ENCODE measurements around the gene XPNPEP1.

Gene XPNPEP1

DNA sequence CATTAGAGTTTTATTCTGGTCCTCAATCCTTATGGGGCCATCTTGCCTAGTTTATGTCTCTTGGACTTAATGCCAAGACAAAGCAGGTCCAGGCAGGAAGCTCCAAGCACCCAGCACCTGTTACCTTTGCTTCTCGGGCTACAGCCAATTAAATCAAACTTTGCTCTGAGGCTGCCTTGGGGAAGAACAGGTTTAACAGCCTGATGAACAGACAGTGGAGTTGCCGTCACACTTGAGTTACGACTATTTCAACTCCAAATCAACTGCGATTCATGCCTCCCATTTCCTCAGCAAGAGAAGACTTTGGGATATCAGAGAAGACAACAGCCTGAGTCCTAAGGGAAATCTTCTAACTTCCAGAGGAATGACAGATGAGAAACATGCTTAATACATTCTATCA lies 62.2 kb downstream of the XPNPEP1 start:
- DNase-seq = no peak

DNA sequence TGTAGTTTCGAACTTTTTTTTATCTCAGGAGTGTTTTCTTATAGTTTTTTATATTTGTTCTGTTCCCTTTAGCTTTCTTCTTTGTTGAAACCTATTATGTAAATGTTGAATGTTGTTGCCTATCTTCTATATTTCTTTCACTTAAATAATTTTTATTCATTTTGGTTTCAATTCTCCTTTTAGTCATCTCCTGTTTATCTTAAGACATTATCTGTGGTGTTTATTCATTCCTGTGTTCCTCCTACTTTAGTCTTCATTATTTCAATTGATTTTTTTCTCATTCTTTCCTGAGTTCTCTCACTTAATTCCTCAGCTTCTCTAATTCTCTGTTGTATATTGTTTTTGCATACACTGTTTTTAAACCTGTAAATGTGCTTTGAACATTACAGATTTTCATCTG lies 64.1 kb downstream of the XPNPEP1 start:
- no peak for DNase-seq

DNA sequence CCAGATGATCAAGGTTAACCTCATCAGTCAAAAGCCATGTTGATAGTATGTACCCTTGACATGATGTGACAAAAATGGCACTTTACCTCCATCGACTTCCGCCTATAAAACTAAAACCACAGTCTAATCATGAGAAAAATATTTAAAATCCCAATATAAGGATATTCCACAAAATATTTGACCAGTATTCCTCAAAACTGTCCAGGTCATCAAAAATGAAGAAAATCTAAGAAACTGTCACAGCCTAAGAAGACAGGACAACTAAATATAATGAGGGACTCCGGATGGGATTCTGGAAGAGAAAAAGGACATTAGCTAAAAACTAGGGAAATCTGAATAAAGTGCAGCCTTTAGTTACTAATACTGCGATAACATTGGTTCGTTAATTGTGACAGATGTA lies 67.6 kb downstream of the XPNPEP1 start:
- DNase-seq = no peak

DNA sequence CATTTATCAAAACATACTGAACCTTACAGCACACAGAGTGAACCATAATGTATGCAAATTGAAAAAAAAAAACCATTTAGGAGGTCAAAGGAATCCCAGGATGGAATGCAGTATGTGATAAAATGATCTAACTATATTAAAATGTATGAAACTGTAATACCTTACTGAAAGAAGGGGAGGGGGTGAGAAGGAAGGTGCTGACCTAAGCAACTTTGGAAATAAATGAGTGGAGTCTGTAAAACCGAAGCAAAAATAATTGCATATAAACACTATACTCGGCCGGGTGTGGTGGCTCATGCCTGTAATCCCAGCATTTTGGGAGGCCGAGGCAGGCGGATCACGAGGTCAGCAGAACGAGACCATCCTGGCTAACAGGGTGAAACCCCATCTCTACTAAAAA lies 69.4 kb downstream of the XPNPEP1 start:
- DNase-seq = no peak

DNA sequence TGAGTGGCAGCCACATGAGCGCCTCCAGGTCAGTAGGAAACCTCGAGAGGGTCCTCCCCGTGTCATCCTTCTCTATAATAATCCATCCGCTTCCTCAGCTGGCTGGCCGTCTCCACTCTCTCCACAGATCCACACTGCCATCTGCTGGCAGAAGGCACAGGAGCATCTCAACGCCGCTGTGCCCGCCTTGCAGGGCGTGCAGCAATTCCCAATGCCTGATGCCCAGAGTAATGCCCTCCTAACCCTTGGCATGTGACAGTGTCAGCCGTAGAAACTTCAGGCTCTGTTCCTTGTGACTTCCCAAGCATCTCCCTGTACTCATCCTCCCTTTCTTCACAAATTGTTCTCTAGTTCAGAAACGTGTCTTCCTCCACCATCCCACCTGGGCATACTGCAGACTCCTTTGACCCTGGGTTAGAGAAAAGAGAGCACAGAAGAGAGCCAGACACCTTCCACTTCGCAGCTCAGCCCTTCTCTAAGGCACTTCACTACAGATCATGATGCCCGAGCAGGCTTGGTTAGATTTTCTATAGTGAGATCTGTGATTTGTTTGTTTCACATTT lies 70.8 kb downstream of the XPNPEP1 start:
- peak; percentile 43 for DNase-seq

DNA sequence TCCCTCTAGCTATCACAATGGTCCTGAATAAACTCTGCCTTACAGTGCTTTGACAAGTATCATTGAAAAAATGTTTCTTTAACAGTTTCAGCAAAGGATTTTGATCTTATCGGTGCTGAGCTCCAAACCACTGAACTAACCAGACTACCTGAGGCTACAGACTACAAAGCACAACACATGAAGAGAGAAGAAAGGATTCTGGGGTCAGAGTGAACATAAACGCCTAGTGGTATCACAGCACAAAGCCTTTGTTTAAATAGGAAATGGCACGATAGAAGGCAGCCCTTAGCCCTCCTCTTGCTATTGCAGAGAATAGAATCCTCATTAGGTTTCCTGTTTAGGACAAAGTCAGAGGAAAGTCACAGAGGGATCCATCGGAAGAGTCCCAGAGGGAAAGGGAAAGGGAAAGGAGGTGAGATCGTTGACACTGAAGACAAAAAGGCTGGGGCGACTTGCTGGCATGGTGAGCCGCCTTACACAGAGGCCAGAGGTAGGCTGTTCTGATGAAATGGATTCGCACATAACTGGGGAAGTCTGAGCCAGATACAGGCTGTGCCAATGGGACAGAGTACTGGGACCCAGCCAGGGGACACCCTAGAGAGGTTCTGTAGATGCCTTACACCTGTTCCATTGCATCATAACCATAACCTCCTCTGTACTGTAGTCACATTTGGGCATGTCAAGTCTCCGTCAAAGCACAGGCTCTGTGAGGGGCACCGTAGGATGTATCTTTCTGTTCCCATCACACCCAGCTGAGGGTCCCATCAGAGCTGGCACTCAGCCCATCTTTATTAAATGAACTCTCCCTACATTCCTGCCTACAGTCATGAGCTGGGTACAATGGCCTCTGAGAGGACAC lies 71.5 kb downstream of the XPNPEP1 start:
- DNase-seq = no peak

DNA sequence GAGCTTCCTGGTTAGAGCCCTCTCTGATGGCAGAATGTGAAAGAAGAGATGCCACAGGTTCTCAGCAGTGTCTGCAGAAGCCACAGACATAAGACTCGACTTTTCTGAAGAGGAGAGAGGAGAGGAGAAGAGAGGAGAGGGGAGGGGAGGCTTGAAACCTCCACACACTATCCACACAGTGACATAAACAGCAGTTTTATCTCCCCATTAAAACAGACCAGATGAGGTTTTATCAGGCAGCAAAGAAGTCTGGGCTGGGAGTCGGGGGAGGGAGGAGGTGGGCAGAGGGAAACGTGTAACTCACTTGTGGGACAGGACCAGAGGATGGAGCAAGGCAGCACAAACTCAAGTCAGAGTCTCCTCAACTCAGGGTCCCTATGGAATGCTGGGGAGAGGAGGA lies 76.5 kb downstream of the XPNPEP1 start:
- DNase-seq = no peak

DNA sequence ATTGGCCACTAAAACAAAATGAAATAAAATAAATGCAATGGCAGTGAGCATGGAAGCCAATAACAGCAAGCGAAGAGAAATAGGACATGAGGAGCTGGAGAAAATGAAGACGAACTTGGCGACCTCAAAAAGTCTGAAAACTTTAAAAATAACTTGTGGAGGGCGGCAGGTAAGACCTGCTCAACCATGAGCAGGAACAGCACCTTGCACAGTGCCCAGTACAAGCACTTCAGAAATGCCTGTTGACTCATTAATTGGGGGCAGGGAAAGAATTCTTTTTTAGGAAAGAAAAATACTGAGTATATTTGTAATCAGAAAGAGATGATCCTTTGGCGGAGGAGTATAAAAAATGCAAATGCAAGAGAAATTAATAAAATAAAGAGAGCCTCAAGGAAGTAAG lies 78.0 kb downstream of the XPNPEP1 start:
- DNase-seq = no peak

DNA sequence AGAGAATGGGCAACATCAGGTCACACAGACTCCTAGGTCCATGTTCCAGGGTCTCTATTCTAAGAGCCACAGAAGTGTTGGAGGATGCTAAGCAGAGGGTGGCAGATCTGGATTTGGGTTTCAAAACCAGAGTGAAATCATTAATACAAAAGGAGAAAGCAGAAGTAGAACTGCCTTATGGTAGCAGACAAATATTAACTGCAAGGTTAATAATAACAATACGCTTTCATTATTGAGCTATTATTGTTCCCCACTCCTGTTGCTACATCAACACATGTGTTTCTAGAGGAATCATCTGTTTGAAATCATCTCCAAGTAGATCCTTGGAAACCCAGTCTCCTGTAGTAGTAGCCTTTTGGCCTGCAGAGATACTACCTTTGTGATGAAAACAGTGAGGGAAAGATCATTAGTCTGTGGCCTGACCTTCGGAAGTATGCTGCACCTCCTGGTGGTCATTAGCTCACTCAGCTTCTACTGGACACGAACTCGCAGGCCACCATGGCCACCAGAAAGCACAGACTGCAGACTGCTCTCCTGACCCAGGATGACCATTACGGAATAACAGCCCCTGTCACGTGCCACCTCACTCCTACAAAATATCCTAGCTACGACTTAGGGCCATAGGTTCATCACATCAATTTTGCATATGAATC lies 84.6 kb downstream of the XPNPEP1 start:
- DNase-seq = no peak

DNA sequence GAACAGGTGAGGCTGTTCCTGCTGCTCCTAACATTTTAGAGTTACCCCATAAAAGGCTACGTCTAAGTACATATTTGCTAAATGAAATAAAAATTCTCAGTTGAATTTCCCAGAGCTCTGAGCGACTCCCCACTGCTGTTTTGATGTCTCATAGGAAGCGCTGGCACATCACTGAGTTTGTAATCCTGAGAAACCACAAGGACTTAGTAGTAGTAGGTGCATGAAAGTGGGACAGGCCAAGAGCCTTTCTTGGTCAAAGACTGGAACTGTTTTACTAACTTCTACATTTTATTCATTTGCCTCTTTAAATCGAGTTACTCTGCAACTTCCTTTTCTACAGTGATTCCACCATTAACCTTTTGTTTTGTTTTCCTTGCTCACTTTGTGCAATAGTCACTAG lies 85.9 kb downstream of the XPNPEP1 start:
- DNase-seq = no peak

DNA sequence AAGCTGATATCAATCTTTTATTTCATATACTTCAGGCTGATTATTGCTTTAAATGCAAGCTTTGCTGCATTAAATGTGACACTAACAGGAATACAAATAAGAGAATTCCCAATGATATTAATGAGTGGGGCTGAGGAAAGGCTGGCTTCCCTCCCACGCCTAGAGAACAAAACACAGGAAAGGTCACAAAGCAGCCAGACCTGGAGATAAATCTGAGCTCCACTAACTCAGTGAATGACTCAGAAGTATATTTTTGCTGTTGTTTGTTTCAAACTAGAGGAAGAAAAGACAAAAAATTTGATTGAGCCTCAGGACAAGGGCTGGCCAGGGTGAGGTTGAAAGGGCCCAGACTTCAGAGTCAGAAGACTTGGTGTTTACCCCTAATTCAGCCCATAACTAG lies 88.1 kb downstream of the XPNPEP1 start:
- DNase-seq = no peak

DNA sequence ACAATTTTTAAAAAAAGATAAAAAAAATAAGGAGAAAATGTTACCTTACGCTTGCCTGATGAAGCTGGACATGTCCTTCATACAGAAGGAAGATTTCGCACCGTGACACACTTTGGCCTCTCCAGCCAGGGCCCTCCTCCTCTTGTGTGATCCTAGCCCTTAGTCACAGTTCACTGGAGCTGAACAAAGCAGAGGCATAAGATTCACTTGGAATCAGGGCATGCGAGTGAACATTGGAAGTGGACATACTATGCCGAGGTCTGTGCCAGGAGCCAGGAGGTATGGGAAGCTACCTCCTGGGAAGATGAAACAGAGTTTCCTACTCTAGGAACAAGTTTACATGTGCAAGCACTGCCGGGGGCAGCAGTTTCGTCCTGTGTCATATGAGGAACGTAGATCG lies 91.5 kb downstream of the XPNPEP1 start:
- no peak for DNase-seq

DNA sequence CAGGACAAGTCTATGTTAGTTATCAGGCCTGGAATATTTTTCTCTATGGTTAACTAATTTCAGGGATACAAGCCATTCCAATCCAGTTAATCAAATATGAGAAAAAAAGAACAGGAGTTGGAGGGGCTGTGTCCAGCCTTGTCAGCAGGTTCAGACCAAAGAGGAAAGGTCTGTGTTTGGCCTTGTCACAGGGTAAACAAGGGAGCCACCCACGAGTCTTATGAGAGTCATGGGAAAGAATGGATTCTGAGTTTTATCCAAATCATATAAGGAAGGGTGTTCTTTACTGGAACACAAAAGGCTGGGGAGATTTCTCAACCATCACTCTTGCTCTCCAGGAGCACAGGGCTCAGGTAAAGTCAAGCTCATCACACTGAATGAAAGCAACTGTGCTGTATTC lies 99.1 kb downstream of the XPNPEP1 start:
- DNase-seq = no peak

DNA sequence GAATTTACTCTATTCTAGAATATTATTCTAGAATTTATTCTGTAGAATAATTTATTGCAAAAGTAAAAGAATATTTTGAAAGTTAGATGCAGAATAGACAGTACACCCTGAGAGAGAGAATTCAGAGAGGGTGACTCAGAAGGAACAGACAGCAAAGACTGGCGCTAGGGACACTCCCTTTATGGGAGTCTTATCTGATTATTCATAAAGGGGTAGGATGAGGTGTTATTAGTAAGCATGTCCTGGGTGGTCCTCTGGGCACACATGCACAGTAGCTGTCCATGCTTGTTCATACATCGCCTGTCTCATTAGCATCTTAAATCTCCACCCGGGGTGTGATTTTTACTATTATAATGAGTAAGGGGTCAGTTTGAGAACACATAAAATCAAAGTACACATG lies 100.1 kb downstream of the XPNPEP1 start:
- no peak for DNase-seq

DNA sequence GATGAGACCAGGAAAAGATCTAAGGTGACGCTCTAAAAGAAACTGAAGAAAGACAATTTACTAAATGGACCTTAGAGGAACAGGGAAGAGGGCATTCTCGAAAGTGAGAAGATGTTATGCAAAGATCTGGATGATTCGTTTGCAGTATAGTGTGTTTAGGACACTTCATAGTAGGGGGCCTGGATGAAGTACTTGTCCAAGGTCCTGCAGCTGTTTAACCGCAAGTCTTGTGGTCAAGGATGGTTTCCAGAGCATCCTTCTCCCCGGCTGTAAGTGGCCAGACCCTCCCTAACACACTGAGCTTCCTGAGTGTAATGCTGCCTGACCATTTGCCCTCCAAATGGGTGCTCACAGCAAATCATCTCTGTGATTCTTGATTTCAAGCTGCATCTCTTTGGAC lies 101.6 kb downstream of the XPNPEP1 start:
- no peak for DNase-seq

DNA sequence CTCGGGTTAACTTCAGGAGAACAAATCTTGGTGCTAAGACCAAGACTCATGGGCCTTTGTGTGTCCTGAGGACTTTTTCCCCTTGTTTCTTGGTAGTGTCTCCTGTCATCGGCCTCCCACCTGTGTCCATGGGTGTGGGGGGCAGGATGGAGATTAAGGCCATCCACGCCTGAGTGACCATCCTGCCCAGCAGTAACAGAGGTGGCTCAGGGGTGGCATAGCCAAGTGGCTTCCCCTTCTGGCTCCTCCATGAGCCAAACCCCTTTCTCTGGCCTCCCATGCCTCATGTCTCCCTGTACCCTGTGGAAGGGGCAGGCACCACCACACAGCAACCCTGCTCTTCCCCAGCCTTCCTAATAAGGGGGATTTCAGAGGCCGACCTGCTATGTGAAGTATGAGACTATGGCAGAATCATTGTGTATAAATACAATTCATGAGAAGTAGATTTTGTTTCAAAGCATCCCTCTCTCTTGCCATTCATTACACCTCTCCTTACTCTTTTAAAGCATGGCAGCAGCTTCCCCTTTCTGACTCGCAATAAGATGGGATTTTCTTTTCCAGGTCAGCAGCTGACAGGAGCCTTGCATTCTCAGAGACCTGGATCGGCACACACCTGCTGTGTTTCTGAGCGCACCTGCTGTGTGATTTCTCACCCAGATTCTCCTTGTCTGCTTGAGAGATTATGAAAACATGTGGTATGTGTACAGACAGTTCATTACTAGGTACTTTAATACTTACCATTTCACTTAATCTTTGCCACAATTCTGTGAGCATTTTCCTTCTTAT lies 102.5 kb downstream of the XPNPEP1 start:
- DNase-seq = no peak

DNA sequence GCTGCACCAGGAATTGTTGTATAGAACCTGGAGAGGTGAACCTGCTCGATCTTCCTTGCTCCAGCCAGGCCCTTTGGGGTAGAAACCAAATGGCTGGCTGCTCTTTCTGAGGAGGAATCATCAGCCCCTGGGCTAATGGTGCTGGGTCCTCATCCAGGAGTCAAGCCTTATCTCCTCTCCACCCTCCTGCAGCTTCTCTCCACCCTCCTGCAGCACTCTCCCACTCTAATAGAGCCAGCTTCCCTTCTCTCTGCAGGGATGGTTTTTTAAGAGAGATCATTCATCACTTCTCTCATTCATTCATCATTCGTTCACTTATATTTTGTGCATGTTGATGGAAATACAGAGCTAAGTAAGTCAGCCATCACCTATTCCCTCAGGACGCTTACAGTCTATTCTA lies 103.5 kb downstream of the XPNPEP1 start:
- no peak for DNase-seq

Measured in kidney glomerular epithelial cell (primary cell).